SJCRH30 (cell line): Measurements from ENCODE around the gene NOL9. TPM values are rescaled to one million over a fixed set of nuclear protein-coding genes. Genes with fewer than 3 reads are reported as not detected.
A peak's percentile ranks its signal among the peaks of the same experiment; 100 is the strongest.

ENCODE experiments used
- DNase-seq, 2 experiments: peaks; one replicate each; pipeline ENCODE4 v3.0.0-alpha.2; 2015 to 2020
- H3K27ac ChIP-seq: fragments of 250-450 bp; sonication (Bioruptor Pico); 2 replicates; pipeline ENCODE4 v1.5.1; 2020; ENCODE audit warnings: mild to moderate bottlenecking, moderate library complexity
- H3K27me3 ChIP-seq: fragments of 250-450 bp; sonication (Bioruptor Pico); 2 replicates; pipeline ENCODE4 v1.5.1; 2020; ENCODE audit warnings: mild to moderate bottlenecking, moderate library complexity
- H3K36me3 ChIP-seq: fragments of 250-450 bp; sonication (Bioruptor Pico); 2 replicates; pipeline ENCODE4 v1.5.1; 2020; ENCODE audit warnings: mild to moderate bottlenecking, moderate library complexity
- H3K4me1 ChIP-seq: fragments of 250-450 bp; sonication (Bioruptor Pico); 2 replicates; pipeline ENCODE4 v1.5.1; 2020; ENCODE audit warnings: mild to moderate bottlenecking, moderate library complexity
- H3K4me3 ChIP-seq: fragments of 250-450 bp; sonication (Bioruptor Pico); 2 replicates; pipeline ENCODE4 v1.5.1; 2020; ENCODE audit warnings: mild to moderate bottlenecking, moderate library complexity
- H3K9me3 ChIP-seq: fragments of 250-450 bp; sonication (Bioruptor Pico); replicated peaks from 2 replicates; pipeline ENCODE4 v1.5.1; 2020; ENCODE audit warnings: mild to moderate bottlenecking, moderate library complexity
- total RNA-seq: library from RNA; depleted of rRNA; stranded (reverse); fragments of >200 nt; shearing (Covaris generic); gene quantifications from 2 replicates; pipeline ENCODE4 v1.2.3, GENCODE V29; 2014

NOL9 gene
- total RNA-seq, 1 experiment from 2014 or later = 63.5 TPM

- Histone ChIP-seq H3K27ac (no peak overlapping the region), H3K9me3 (no peaks in the 10 kb centered on the region), H3K27me3 (no peaks in the 10 kb centered on the region), H3K36me3 (no peaks in the 10 kb centered on the region), H3K4me3 (no peak overlapping the region), H3K4me1 (peaks cover 72% of the 10 kb centered on the region)
- DNase-seq = no peak
Observed at GRCh38 chr1:6510493-6510892, 43.8 kb downstream of the NOL9 start.

GRCh38 chr1:6509919-6510291 lies 44.4 kb downstream of the NOL9 start:
- Histone ChIP-seq H3K9me3 (no peaks in the 10 kb centered on the region), H3K27ac (no peak overlapping the region), H3K36me3 (no peaks in the 10 kb centered on the region), H3K4me3 (no peak overlapping the region), H3K4me1 (peaks cover 73% of the 10 kb centered on the region), H3K27me3 (no peaks in the 10 kb centered on the region)
- DNase-seq = peak; percentile 17 to 32

GRCh38 chr1:6509220-6509918 lies 44.9 kb downstream of the NOL9 start:
- no peak overlapping the region for H3K4me3 ChIP-seq
- peaks cover 73% of the 10 kb centered on the region for H3K4me1 ChIP-seq
- H3K9me3 ChIP-seq = no peaks in the 10 kb centered on the region
- H3K27ac ChIP-seq = no peak overlapping the region
- peak; percentile 20 to 34 for DNase-seq
- H3K27me3 ChIP-seq = no peaks in the 10 kb centered on the region
- H3K36me3 ChIP-seq = no peaks in the 10 kb centered on the region

GRCh38 chr1:6508816-6509189 lies 45.5 kb downstream of the NOL9 start:
- Histone ChIP-seq H3K9me3 (no peaks in the 10 kb centered on the region), H3K27ac (no peak overlapping the region), H3K27me3 (no peaks in the 10 kb centered on the region), H3K4me3 (no peak overlapping the region), H3K4me1 (peaks cover 70% of the 10 kb centered on the region), H3K36me3 (no peaks in the 10 kb centered on the region)
- DNase-seq = no peak

GRCh38 chr1:6508154-6508815 lies 46.0 kb downstream of the NOL9 start:
- Histone ChIP-seq H3K9me3 (no peaks in the 10 kb centered on the region), H3K36me3 (no peaks in the 10 kb centered on the region), H3K4me1 (peaks cover 65% of the 10 kb centered on the region), H3K27ac (no peak overlapping the region), H3K27me3 (no peaks in the 10 kb centered on the region), H3K4me3 (no peak overlapping the region)
- peak; percentile 20 to 37 for DNase-seq

GRCh38 chr1:6507461-6507911 lies 46.8 kb downstream of the NOL9 start:
- Histone ChIP-seq H3K4me3 (no peak overlapping the region), H3K27ac (no peak overlapping the region), H3K27me3 (no peaks in the 10 kb centered on the region), H3K9me3 (no peaks in the 10 kb centered on the region), H3K4me1 (peaks cover 62% of the 10 kb centered on the region), H3K36me3 (no peaks in the 10 kb centered on the region)
- DNase-seq = no peak

GRCh38 chr1:6507037-6507428 lies 47.3 kb downstream of the NOL9 start:
- Histone ChIP-seq H3K9me3 (no peaks in the 10 kb centered on the region), H3K4me3 (no peak overlapping the region), H3K4me1 (peaks cover 62% of the 10 kb centered on the region), H3K27me3 (no peaks in the 10 kb centered on the region), H3K36me3 (no peaks in the 10 kb centered on the region), H3K27ac (no peak overlapping the region)
- DNase-seq = no peak

GRCh38 chr1:6506210-6507036 lies 47.9 kb downstream of the NOL9 start:
- Histone ChIP-seq H3K27me3 (no peaks in the 10 kb centered on the region), H3K4me3 (no peak overlapping the region), H3K27ac (no peak overlapping the region), H3K36me3 (no peaks in the 10 kb centered on the region), H3K4me1 (peaks cover 62% of the 10 kb centered on the region), H3K9me3 (no peaks in the 10 kb centered on the region)
- peak in 1 of 2 experiments; percentile 11 for DNase-seq

- H3K4me3 ChIP-seq = no peak overlapping the region
- no peaks in the 10 kb centered on the region for H3K36me3 ChIP-seq
- H3K9me3 ChIP-seq = no peaks in the 10 kb centered on the region
- peak in 1 of 2 experiments; percentile 41 for DNase-seq
- peaks cover 65% of the 10 kb centered on the region for H3K4me1 ChIP-seq
- no peaks in the 10 kb centered on the region for H3K27me3 ChIP-seq
- H3K27ac ChIP-seq = no peak overlapping the region
Observed at GRCh38 chr1:6505367-6506209, 48.7 kb downstream of the NOL9 start.

GRCh38 chr1:6504887-6505286 lies 49.4 kb downstream of the NOL9 start:
- Histone ChIP-seq H3K36me3 (no peaks in the 10 kb centered on the region), H3K9me3 (no peaks in the 10 kb centered on the region), H3K27me3 (no peaks in the 10 kb centered on the region), H3K27ac (no peak overlapping the region), H3K4me3 (no peak overlapping the region), H3K4me1 (peaks cover 64% of the 10 kb centered on the region)
- no peak for DNase-seq

GRCh38 chr1:6503884-6504602 lies 50.3 kb downstream of the NOL9 start:
- Histone ChIP-seq H3K4me3 (no peak overlapping the region), H3K9me3 (no peaks in the 10 kb centered on the region), H3K4me1 (peaks cover 61% of the 10 kb centered on the region), H3K27me3 (no peaks in the 10 kb centered on the region), H3K36me3 (no peaks in the 10 kb centered on the region), H3K27ac (no peak overlapping the region)
- DNase-seq = peak in 1 of 2 experiments; percentile 9

- no peaks in the 10 kb centered on the region for H3K9me3 ChIP-seq
- peak; percentile 92 to 96 for DNase-seq
- peak overlapping the region; percentile 49 for H3K27ac ChIP-seq
- no peaks in the 10 kb centered on the region for H3K36me3 ChIP-seq
- H3K27me3 ChIP-seq = no peaks in the 10 kb centered on the region
- peaks cover 55% of the 10 kb centered on the region for H3K4me1 ChIP-seq
- H3K4me3 ChIP-seq = peak overlapping the region; percentile 16
Observed at GRCh38 chr1:6502000-6502891, 52.1 kb downstream of the NOL9 start.

GRCh38 chr1:6501279-6501813 lies 53.0 kb downstream of the NOL9 start:
- H3K27ac ChIP-seq = peak overlapping the region; percentile 49
- H3K36me3 ChIP-seq = no peaks in the 10 kb centered on the region
- H3K4me3 ChIP-seq = no peak overlapping the region
- DNase-seq = no peak
- H3K9me3 ChIP-seq = no peaks in the 10 kb centered on the region
- peaks cover 53% of the 10 kb centered on the region for H3K4me1 ChIP-seq
- H3K27me3 ChIP-seq = 0 out of 2 replicates have a peak, but pooled peaks cover 5% of the 10 kb centered on the region
